Measurements from ENCODE around the gene CHD9. TPM values are rescaled to one million over a fixed set of nuclear protein-coding genes. Genes with fewer than 3 reads are reported as not detected.

Gene CHD9
- polyA plus RNA-seq, 3 donors, result 15.8 to 26.1 (median 22.5) TPM

GRCh38 chr16:53052519-53053501 lies 2.0 kb upstream of the CHD9 start, which contains the start of gene CHD9NB:
Gene CHD9NB (minus strand): TSS chr16:53052897. CDS start chr16:53044158, 8,739 bp downstream.
- peaks cover 23% of the 10 kb centered on the region for H3K79me2 ChIP-seq (ENCODE audit: insufficient read depth, low read length)
- H3K27ac ChIP-seq (ENCODE audit: low read depth in 1 of 2, low read length in 2 of 2), result no peak within 1 kb of the TSS
- H3K4me3 ChIP-seq (replicated peaks in 1 of 3; ENCODE audit: low read depth in 2 of 3, low read length in 3 of 3), result peak within 1 kb of the TSS in 1 of 3 experiments; percentile 34
- H3K27ac Mint-ChIP-seq, result peak within 1 kb of the TSS in 5 of 7 donors; percentile 1 to 64 (median 11)
- H3K36me3 ChIP-seq (replicated peaks in 1 of 2; ENCODE audit: control insufficient read depth in 1 of 2, insufficient read depth in 2 of 2, low read length in 2 of 2), result no peaks in the 10 kb centered on the region
- peaks cover 29 to 37% of the 10 kb centered on the region in 2 donors for H3K4me1 ChIP-seq (ENCODE audit: control insufficient read depth in 1 of 2, insufficient read depth in 2 of 2, low read length in 2 of 2)
- H3K9me3 ChIP-seq (replicated peaks in 1 of 2; ENCODE audit: control insufficient read depth in 1 of 2, insufficient read depth in 1 of 2, low read length in 2 of 2), result no peaks in the 10 kb centered on the region
- peaks cover 31% of the 10 kb centered on the region for H3K4me1 Mint-ChIP-seq
- peak within 1 kb of the TSS; percentile 70 for H2AFZ ChIP-seq (ENCODE audit: insufficient read depth, low read depth, low read length, poor library complexity, severe bottlenecking)
- WGBS (ENCODE audit: insufficient coverage), result no CpG with 5 or more reads among the region's 2 CpGs
- no peaks in the 10 kb centered on the region for H3K9me3 Mint-ChIP-seq
- TF ChIP-seq, protein P1, sequence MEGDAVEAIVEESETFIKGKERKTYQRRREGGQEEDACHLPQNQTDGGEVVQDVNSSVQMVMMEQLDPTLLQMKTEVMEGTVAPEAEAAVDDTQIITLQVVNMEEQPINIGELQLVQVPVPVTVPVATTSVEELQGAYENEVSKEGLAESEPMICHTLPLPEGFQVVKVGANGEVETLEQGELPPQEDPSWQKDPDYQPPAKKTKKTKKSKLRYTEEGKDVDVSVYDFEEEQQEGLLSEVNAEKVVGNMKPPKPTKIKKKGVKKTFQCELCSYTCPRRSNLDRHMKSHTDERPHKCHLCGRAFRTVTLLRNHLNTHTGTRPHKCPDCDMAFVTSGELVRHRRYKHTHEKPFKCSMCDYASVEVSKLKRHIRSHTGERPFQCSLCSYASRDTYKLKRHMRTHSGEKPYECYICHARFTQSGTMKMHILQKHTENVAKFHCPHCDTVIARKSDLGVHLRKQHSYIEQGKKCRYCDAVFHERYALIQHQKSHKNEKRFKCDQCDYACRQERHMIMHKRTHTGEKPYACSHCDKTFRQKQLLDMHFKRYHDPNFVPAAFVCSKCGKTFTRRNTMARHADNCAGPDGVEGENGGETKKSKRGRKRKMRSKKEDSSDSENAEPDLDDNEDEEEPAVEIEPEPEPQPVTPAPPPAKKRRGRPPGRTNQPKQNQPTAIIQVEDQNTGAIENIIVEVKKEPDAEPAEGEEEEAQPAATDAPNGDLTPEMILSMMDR (IDR thresholded peaks at IDR 0.05), result no peak
- no peaks in the 10 kb centered on the region for H4K20me1 ChIP-seq (ENCODE audit: insufficient read depth, low read length)
- H3K27me3 ChIP-seq (ENCODE audit: control insufficient read depth in 2 of 2, insufficient read depth in 2 of 2, low read length in 2 of 2), result no peaks in the 10 kb centered on the region
- peaks cover 3 to 6% (median 5%) of the 10 kb centered on the region in 3 donors for H3K27me3 Mint-ChIP-seq (ENCODE audit: low read depth in 3 of 3)
- peak within 1 kb of the TSS; percentile 20 for H3K4me2 ChIP-seq (replicated peaks; ENCODE audit: extremely low read depth, low read length, poor library complexity, severe bottlenecking)
- intact Hi-C loops (cut with micrococcal nuclease), result no loop called here
- H3K9ac ChIP-seq (ENCODE audit: insufficient read depth, low read length, poor library complexity, severe bottlenecking), result no peak within 1 kb of the TSS
- peak within 1 kb of the TSS in 1 of 2 donors; percentile 65 for H3K4me3 Mint-ChIP-seq
- peak; percentile 54 to 78 (median 71) for DNase-seq
- no peaks in the 10 kb centered on the region for H3K36me3 Mint-ChIP-seq

- DNase-seq, result no peak
- Histone ChIP-seq H3K4me2 (replicated peaks; ENCODE audit: extremely low read depth, low read length, poor library complexity, severe bottlenecking) (peak overlapping the region; percentile 86), H3K4me1 (ENCODE audit: control insufficient read depth in 1 of 2, insufficient read depth in 2 of 2, low read length in 2 of 2) (peaks cover 29 to 37% of the 10 kb centered on the region in 2 donors), H4K20me1 (ENCODE audit: insufficient read depth, low read length) (no peaks in the 10 kb centered on the region), H3K27me3 (ENCODE audit: control insufficient read depth in 2 of 2, insufficient read depth in 2 of 2, low read length in 2 of 2) (no peaks in the 10 kb centered on the region), H3K4me3 (replicated peaks in 1 of 3; ENCODE audit: low read depth in 2 of 3, low read length in 3 of 3) (peak overlapping the region; percentile 78 to 96 (median 93)), H3K36me3 (replicated peaks in 1 of 2; ENCODE audit: control insufficient read depth in 1 of 2, insufficient read depth in 2 of 2, low read length in 2 of 2) (no peaks in the 10 kb centered on the region), H2AFZ (ENCODE audit: insufficient read depth, low read depth, low read length, poor library complexity, severe bottlenecking) (peak overlapping the region; percentile 100), H3K9ac (ENCODE audit: insufficient read depth, low read length, poor library complexity, severe bottlenecking) (peak overlapping the region; percentile 81), H3K9me3 (replicated peaks in 1 of 2; ENCODE audit: control insufficient read depth in 1 of 2, insufficient read depth in 1 of 2, low read length in 2 of 2) (no peaks in the 10 kb centered on the region), H3K27ac (ENCODE audit: low read depth in 1 of 2, low read length in 2 of 2) (peak overlapping the region in 1 of 2 donors; percentile 81), H3K79me2 (ENCODE audit: insufficient read depth, low read length) (peaks cover 35% of the 10 kb centered on the region)
- peaks cover 3 to 5% of the 10 kb centered on the region in 2 donors for H3K36me3 Mint-ChIP-seq
- intact Hi-C loops (cut with micrococcal nuclease), result loop anchor here (2.0 kb wide), 1 partner anchor 77 kb away; no protein-coding TSS in a partner anchor
- peak overlapping the region in 4 of 7 donors; percentile 42 to 82 (median 74) for H3K27ac Mint-ChIP-seq
- TF ChIP-seq, protein P1 (IDR thresholded peaks at IDR 0.05), result no peak
- 31% methylated on average over 4 of the region's 13 CpGs for WGBS (ENCODE audit: insufficient coverage)
- no peaks in the 10 kb centered on the region for H3K9me3 Mint-ChIP-seq
- peak overlapping the region; percentile 83 to 95 for H3K4me3 Mint-ChIP-seq
- H3K27me3 Mint-ChIP-seq (ENCODE audit: low read depth in 3 of 3), result peaks cover 3 to 6% (median 5%) of the 10 kb centered on the region in 3 donors
- H3K4me1 Mint-ChIP-seq, result peaks cover 43% of the 10 kb centered on the region
Observed at GRCh38 chr16:53053967-53054669, 673 bp upstream of the CHD9 start.
